Activated CD8-positive, alpha-beta memory T cell treated with anti-CD3 and anti-CD28 coated beads, Interleukin-2, amount 10 ng/mL, durations not matched to agents 7 days and 5 days (primary cell): ENCODE measurements around the gene SCO1. TPM values are rescaled to one million over a fixed set of nuclear protein-coding genes. Genes with fewer than 3 reads are reported as not detected.
"Not testable (repeated sequence)": the region's sequence is repeated elsewhere in the genome, so short reads cannot be mapped to it uniquely, and the experiment has no call there.

Experiments used
- ATAC-seq: fragments of 150-1000 bp; cut with Tn5 transposase; one replicate; pipeline ENCODE4 v1.10.0; 2021; ENCODE audit warnings: moderate library complexity
- CTCF ChIA-PET: fragments of 350-600 bp; sonication (Branson Sonifier 250); formaldehyde crosslinking; loops from one replicate; lab custom pipeline; 2021; ENCODE audit warnings: antibody characterized with exemption; lab: Charles Lee
- DNase-seq: peaks from one replicate; pipeline ENCODE4 v3.0.0-alpha.2; 2020
- H3K27ac Mint-ChIP-seq: one replicate; pipeline ENCODE4 v1.8.0; 2021; ENCODE audit warnings: mild to moderate bottlenecking, mixed read lengths
- H3K27me3 Mint-ChIP-seq: one replicate; pipeline ENCODE4 v1.8.0; 2021; ENCODE audit warnings: mixed read lengths
- H3K36me3 Mint-ChIP-seq: one replicate; pipeline ENCODE4 v1.8.0; 2021; ENCODE audit warnings: mild to moderate bottlenecking, mixed read lengths
- H3K4me1 Mint-ChIP-seq: one replicate; pipeline ENCODE4 v1.8.0; 2021; ENCODE audit warnings: mixed read lengths
- H3K4me3 Mint-ChIP-seq: one replicate; pipeline ENCODE4 v1.8.0; 2021; ENCODE audit warnings: mild to moderate bottlenecking, moderate library complexity, mixed read lengths
- H3K9me3 Mint-ChIP-seq: one replicate; pipeline ENCODE4 v1.8.0; 2022; ENCODE audit warnings: low read depth, mixed read lengths
- total RNA-seq, 2 experiments: library from RNA; stranded (reverse); gene quantifications; one replicate each; pipeline ENCODE4 v1.2.3, GENCODE V29; 2021

The SCO1 gene
- total RNA-seq, 2 experiments from 2014 or later, result 25.6 to 30.4 TPM

DNA sequence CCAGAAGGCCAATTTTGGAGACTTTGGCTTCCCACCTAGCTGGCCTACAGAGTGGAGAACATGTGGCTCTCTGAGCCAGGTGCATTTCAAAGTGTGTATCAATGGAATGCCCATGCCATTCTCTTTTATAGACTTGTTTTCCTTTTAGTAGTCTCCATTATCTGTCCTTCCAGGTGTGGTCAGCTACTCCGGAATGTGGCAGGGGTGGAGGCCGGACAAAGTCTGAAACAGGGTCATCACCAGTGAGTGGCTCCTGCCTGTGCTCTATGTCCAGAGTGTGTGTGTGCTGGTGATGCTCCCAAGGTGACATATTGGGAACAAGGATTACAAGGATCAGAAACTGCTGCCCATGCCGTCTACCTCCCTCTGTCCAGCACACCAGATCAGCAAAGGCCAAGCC lies 36.3 kb upstream of the SCO1 start:
- CTCF ChIA-PET, result no interaction called here
- H3K27me3 Mint-ChIP-seq, result peaks cover 9% of the 10 kb centered on the region
- DNase-seq (no peak), ATAC-seq (no peak)
- H3K4me1 Mint-ChIP-seq, result peaks cover 8% of the 10 kb centered on the region
- no peak overlapping the region for H3K27ac Mint-ChIP-seq
- no peak overlapping the region for H3K4me3 Mint-ChIP-seq
- no peaks in the 10 kb centered on the region for H3K36me3 Mint-ChIP-seq
- no peaks in the 10 kb centered on the region for H3K9me3 Mint-ChIP-seq

DNA sequence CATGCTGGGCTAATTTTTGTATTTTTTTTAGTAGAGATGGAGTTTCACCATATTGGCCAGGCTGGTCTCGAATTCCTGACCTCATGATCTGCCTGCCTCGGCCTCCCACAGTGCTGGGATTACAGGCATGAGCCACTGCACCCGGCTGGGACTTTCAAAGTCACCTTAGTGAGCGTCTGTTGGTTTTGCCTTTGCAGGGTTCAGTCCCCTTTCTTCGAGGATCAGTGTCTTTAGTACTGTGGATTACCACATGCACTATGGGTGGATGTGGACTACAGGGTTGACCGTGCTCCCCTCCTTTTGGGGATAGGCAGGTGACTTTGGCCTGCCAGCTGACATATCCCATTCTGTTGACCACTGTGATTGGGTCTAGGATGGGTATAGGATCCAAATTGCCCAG lies 34.8 kb upstream of the SCO1 start:
- H3K27ac Mint-ChIP-seq, H3K4me3 Mint-ChIP-seq, H3K27me3 Mint-ChIP-seq, H3K9me3 Mint-ChIP-seq, ATAC-seq, CTCF ChIA-PET, H3K36me3 Mint-ChIP-seq, DNase-seq, H3K4me1 Mint-ChIP-seq: not testable (repeated sequence)

DNA sequence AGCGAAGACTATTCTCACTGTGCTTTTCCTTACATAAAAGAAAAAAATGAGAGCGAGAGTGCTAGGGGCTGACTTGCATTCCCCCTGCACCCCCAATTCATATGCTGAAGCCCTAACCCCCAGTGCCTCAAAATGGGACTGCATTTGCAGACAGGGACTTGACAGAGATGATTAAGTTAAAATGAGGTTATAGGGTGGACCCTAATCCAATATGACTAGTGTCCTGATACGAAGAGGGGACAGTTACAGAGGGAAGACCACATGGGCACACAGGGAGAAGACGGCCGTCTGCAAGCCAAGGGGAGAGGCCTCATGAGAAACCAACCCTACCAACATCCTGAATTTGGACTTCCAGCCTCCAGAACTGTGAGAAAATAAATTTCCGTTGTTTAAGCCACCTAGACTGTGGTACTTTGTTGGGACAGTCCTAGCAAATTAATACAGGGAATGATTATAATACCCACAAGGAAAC lies 34.1 kb upstream of the SCO1 start:
- H3K36me3 Mint-ChIP-seq, result no peaks in the 10 kb centered on the region
- CTCF ChIA-PET, result no interaction called here
- H3K4me1 Mint-ChIP-seq, result peaks cover 7% of the 10 kb centered on the region
- DNase-seq (peak; percentile 9), ATAC-seq (no peak)
- peak overlapping the region; percentile 74 for H3K4me3 Mint-ChIP-seq
- no peaks in the 10 kb centered on the region for H3K9me3 Mint-ChIP-seq
- H3K27ac Mint-ChIP-seq, result no peak overlapping the region
- peaks cover 9% of the 10 kb centered on the region for H3K27me3 Mint-ChIP-seq

DNA sequence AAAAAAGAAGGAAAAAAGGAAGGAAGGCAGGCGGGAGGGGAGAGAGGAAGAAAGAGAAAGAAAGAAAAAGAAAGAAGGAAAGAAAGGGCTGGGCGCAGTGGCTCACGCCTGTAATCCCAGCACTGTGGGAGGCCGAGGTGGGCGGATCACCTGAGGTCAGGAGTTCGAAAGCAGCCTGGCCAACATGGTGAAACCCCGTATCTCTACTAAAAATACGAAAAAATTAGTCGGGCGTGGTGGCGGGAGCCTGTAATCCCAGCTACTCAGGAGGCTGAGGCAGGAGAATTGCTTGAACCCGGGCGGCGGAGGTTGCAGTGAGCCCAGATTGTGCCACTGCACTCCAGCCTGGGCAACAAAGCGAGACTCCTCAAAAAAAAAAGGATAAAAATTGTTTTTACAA lies 32.9 kb upstream of the SCO1 start:
- H3K27me3 Mint-ChIP-seq, H3K9me3 Mint-ChIP-seq: not testable (repeated sequence)
- DNase-seq, result peak; percentile 39

DNA sequence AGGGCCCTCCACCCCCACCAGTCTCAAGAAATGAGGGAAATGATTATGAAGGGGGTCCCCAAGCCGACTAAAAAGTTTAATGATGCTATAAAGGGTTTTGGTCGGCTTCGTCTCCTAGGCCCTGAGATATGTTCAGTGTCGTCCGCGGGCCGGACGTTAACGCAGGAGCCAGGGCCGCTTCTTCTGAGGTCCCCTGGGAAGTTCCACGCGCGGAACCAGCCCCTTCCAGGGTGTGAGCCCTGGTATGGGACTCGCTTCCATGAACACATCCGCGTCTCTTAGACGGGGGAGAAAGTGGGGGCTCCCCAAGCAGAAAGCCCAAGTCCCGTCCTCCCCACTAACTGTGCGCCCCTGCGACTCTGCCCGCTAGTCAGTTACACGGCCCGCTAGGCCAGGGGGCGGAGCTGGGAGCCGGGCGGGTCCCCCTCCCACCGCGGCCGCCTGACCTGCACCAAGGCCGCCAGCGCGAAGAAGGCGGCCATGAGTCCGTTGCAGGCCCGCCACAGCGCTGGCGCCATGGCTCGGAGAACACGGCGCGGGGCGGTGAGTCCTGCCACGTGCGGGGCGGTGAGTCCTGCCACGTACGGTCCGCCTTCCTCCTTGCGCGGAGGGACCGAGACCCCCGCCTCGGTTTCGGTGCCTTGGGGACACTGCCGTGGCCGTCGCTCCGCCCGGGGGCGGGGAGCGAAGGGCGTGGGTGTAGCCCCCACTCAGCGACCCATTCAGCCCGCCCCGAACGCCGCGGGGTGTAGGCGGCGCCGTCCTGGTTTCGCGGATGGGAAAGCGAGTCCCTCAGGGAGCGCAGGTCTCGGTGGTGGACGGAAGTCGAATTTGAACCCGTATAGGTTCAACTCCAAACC lies 32.2 kb upstream of the SCO1 start, which contains the start of gene TMEM220:
Gene TMEM220, minus strand, starts transcription at position 690 of the 860 bp plus-strand sequence. Its CDS starts 172 bp downstream, at position 518.
- peaks cover 9% of the 10 kb centered on the region for H3K27me3 Mint-ChIP-seq
- no peaks in the 10 kb centered on the region for H3K9me3 Mint-ChIP-seq
- ATAC-seq (peak; percentile 73), DNase-seq (peak; percentile 40)
- peaks cover 7% of the 10 kb centered on the region for H3K4me1 Mint-ChIP-seq
- no peaks in the 10 kb centered on the region for H3K36me3 Mint-ChIP-seq
- peak within 1 kb of the TSS; percentile 74 for H3K4me3 Mint-ChIP-seq
- H3K27ac Mint-ChIP-seq, result no peak within 1 kb of the TSS
- CTCF ChIA-PET, result interaction anchor here (0.7 kb wide), 1 partner anchor 389 kb away, joined by 3 read pairs; no protein-coding TSS in a partner anchor

More for the DNA sequence above, 32.9 kb upstream of the SCO1 start:
- not testable (repeated sequence) for H3K27ac Mint-ChIP-seq, H3K36me3 Mint-ChIP-seq, H3K4me1 Mint-ChIP-seq
- ATAC-seq, result peak; percentile 21
- CTCF ChIA-PET, result interaction anchor here (0.7 kb wide), 1 partner anchor 388 kb away, joined by 3 read pairs; no protein-coding TSS in a partner anchor
- peak overlapping the region; percentile 74 for H3K4me3 Mint-ChIP-seq

DNA sequence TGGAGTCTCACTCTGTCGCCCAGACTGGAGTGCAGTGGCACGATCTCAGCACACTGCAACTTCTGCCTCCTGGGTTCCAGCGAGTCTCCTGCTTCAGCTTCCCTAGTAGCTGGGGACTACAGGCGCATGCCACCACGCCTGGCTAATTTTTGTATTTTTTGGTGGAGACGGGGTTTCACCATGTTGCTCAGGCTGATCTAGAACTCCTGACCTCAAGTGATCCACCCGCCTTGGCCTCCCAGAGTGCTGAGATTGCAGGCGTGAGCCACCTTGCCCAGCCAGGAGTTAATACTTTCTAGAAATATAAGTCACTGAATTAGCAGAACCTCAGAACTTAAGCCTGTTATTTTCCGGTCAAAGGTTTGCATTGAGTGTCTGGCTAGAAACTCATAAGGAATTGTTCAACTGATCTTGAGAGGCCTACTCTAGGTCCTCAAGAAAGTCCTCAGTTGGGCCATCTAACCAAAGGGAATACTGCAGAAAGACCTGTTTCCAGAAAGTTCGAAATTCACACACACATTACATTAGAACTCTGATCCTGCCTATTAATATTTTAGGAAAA lies 31.1 kb upstream of the SCO1 start:
- CTCF ChIA-PET, result no interaction called here
- no peaks in the 10 kb centered on the region for H3K36me3 Mint-ChIP-seq
- peaks cover 7% of the 10 kb centered on the region for H3K4me1 Mint-ChIP-seq
- ATAC-seq, result no peak
- H3K4me3 Mint-ChIP-seq, result no peak overlapping the region
- peaks cover 9% of the 10 kb centered on the region for H3K27me3 Mint-ChIP-seq
- no peak overlapping the region for H3K27ac Mint-ChIP-seq
- peak; percentile 31 for DNase-seq
- H3K9me3 Mint-ChIP-seq, result no peaks in the 10 kb centered on the region

DNA sequence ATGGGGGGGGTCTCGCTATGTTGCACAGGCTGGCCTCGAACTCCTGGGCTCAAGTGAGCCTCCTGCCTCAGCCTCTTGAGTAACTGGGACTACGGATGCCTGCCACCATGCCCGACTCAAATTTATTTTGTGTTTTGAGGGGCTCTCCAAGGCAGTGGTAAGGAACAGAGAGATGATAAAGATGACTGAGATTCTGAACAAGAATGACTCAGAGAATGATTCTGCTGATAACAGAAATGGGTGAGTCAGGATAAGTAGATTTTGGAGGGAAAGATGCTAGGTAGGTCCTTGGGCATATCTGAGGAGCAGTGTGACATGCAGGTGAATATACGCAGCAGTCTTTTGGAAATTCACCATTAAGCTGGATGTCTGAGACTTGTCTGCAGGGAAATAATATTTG lies 29.9 kb upstream of the SCO1 start:
- H3K4me1 Mint-ChIP-seq, result peaks cover 7% of the 10 kb centered on the region
- H3K36me3 Mint-ChIP-seq, result no peaks in the 10 kb centered on the region
- DNase-seq (no peak), ATAC-seq (no peak)
- no peaks in the 10 kb centered on the region for H3K9me3 Mint-ChIP-seq
- H3K4me3 Mint-ChIP-seq, result no peak overlapping the region
- H3K27ac Mint-ChIP-seq, result no peak overlapping the region
- H3K27me3 Mint-ChIP-seq, result peaks cover 5% of the 10 kb centered on the region
- CTCF ChIA-PET, result no interaction called here

DNA sequence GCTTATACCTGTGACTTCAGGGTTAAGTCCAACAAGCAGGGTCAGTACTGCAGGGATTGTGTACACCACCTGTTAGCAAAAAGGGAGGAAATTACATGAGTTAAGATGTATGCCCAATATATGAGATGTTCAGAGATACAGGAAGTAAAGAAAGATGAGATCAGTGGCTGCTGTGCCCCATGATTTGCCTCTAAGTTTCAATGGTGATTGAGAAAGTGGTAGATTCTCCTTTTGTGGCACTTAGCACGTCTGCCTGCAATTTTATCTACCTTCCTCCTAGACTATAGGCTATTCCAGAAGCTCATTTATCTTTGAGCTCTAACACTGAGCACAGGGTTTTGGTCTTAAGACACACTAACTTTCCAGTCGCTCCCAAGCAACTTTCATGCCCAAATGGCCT lies 28.9 kb upstream of the SCO1 start:
- Mint-ChIP-seq H3K9me3 (no peaks in the 10 kb centered on the region), H3K36me3 (no peaks in the 10 kb centered on the region), H3K4me1 (peaks cover 7% of the 10 kb centered on the region), H3K27me3 (peaks cover 4% of the 10 kb centered on the region), H3K4me3 (no peak overlapping the region), H3K27ac (no peak overlapping the region)
- CTCF ChIA-PET, result interaction anchor here (0.5 kb wide), 1 partner anchor 1732 kb away, joined by 4 read pairs; no protein-coding TSS in a partner anchor
- no peak for DNase-seq
- ATAC-seq, result no peak

DNA sequence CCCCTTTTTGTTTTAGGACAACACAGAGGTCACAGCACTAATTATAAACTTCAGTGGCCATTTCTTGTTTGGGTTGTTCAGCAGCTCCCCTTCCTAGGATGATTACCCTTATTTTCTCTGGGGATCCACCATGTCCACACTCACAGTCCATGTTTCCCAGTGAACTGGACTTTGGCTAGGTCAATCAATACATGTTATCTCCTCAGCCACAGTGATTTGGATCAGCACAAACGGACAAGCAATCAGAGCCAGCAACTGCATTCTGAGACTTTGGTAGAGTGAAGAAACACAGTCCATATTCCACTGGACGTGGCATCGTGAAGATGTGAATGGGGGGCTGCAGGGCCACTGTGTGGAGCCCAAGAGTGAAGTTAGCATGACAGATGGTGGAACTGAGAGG lies 27.9 kb upstream of the SCO1 start:
- H3K9me3 Mint-ChIP-seq, result no peaks in the 10 kb centered on the region
- H3K27ac Mint-ChIP-seq, result no peak overlapping the region
- DNase-seq (no peak), ATAC-seq (no peak)
- H3K36me3 Mint-ChIP-seq, result no peaks in the 10 kb centered on the region
- no peaks in the 10 kb centered on the region for H3K27me3 Mint-ChIP-seq
- H3K4me3 Mint-ChIP-seq, result no peak overlapping the region
- H3K4me1 Mint-ChIP-seq, result peaks cover 3% of the 10 kb centered on the region
- CTCF ChIA-PET, result no interaction called here

DNA sequence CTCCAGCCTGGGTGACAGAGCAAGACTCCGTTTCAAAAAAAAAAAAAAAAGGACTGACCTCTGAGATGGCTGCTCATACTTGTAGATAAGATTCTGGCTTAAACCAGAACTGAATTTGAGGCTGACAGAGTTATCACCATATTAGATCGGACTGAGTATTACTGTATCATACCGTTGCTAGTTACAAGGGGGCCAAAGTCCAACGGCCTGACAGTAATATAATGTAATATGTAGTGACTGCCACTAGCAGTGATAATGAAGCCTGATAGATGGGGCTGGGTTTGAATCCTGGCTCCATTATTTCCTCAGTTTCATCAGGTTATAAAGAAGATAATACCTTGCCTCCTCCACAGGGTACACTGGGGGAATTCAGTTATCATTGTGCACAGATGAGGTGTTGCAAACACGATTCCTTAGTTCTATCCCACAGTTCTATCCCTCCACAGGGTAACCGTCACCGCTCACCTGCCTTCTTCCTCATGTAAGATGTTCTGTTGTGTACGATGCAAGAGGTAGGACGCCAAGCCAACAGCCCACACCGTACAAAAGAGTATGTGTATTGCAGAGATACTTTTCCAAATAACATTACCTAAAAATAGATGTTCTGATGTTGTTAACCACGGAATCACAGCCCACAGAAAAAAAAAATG lies 27.3 kb upstream of the SCO1 start:
- no peaks in the 10 kb centered on the region for H3K27me3 Mint-ChIP-seq
- H3K27ac Mint-ChIP-seq, result no peak overlapping the region
- peaks cover 3% of the 10 kb centered on the region for H3K4me1 Mint-ChIP-seq
- ATAC-seq, result no peak
- CTCF ChIA-PET, result no interaction called here
- no peaks in the 10 kb centered on the region for H3K9me3 Mint-ChIP-seq
- no peak for DNase-seq
- no peak overlapping the region for H3K4me3 Mint-ChIP-seq
- no peaks in the 10 kb centered on the region for H3K36me3 Mint-ChIP-seq

DNA sequence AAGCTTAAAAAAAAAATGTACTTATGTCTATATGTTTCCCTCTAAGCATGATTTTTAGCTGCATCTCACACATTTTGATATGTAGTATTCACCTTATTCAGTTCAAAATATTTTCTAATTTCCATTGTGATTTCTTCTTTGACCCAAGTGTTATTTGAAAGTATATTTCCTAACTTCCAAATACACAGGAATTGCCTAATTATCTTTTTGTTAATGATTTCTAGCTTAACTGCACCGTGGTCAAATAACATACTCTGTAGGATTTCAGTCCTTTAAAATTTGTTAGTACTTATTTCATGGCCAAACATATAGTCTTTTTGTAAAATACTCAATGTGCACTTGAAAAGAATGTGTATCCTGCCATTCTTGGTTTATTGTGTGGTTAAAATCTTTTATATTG lies 21.2 kb upstream of the SCO1 start:
- Mint-ChIP-seq H3K27me3 (no peaks in the 10 kb centered on the region), H3K4me1 (no peaks in the 10 kb centered on the region), H3K9me3 (no peaks in the 10 kb centered on the region), H3K36me3 (peaks cover 8% of the 10 kb centered on the region), H3K27ac (no peak overlapping the region), H3K4me3 (no peak overlapping the region)
- no peak for DNase-seq
- no peak for ATAC-seq
- CTCF ChIA-PET, result interaction anchor here (1.5 kb wide), 1 partner anchor 13 kb away, joined by 3 read pairs; no protein-coding TSS in a partner anchor

DNA sequence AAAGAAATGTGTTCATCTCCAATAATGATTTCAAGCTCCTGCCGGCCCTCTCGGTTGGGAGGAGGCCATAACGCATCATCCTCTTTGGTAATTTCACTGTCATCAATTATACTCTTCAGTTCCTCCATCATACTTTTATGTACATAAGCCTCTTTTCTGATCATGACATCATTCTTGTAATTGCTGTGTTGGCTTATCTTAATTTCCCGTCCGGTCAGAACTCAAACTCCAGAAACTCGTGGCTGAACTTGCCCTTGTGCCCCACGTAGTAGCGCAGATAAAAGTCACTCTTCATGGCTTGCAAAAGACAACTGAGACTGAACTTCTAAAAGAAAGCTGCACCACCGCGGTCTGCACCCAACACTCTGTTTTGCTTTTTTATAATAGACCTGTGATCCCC lies 18.9 kb upstream of the SCO1 start:
- ATAC-seq, result no peak
- no peaks in the 10 kb centered on the region for H3K27me3 Mint-ChIP-seq
- H3K27ac Mint-ChIP-seq, result no peak overlapping the region
- CTCF ChIA-PET, result no interaction called here
- no peak for DNase-seq
- H3K4me1 Mint-ChIP-seq, result no peaks in the 10 kb centered on the region
- H3K36me3 Mint-ChIP-seq, result peaks cover 25% of the 10 kb centered on the region
- no peak overlapping the region for H3K4me3 Mint-ChIP-seq
- H3K9me3 Mint-ChIP-seq, result no peaks in the 10 kb centered on the region

DNA sequence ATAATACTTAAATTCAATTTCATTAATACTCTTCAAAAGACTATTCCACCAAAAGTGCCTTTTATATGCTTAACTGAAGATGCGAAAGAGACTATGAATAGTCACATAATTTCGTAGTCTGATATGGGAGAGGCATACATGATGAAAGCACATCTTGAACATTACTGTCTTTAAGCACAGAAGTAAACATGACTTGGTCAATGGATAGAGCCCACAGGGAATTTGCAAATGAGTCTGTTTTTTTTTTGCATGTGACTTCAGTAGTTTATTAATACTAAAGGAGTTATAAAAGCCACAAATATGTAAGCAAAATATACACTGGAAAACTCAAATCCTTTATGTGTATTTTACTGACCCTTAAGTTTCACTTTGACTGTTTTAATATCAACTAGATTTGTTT lies 16.0 kb upstream of the SCO1 start:
- no peaks in the 10 kb centered on the region for H3K9me3 Mint-ChIP-seq
- CTCF ChIA-PET, result no interaction called here
- ATAC-seq (no peak), DNase-seq (no peak)
- H3K36me3 Mint-ChIP-seq, result peaks cover 45% of the 10 kb centered on the region
- no peak overlapping the region for H3K4me3 Mint-ChIP-seq
- no peaks in the 10 kb centered on the region for H3K4me1 Mint-ChIP-seq
- no peaks in the 10 kb centered on the region for H3K27me3 Mint-ChIP-seq
- no peak overlapping the region for H3K27ac Mint-ChIP-seq
